ENCODE results near the gene COX7A1. TPM values are rescaled to one million over a fixed set of nuclear protein-coding genes. Genes with fewer than 3 reads are reported as not detected.

Gene COX7A1
- total RNA-seq, 2 experiments from 2014 or later = not detected

GRCh38 chr19:36128392-36128736 lies 23.9 kb downstream of the COX7A1 start:
- DNase-seq (ENCODE audit: low spot score) = peak; percentile 21
- TSS peak; percentile 71 for BruUV-seq (replicated peaks)
- Histone ChIP-seq H3K4me3 (ENCODE audit: low read depth, low read length, poor library complexity, severe bottlenecking) (peak overlapping the region; percentile 68), H3K4me2 (ENCODE audit: low read length) (peak overlapping the region; percentile 66), H3K9me3 (ENCODE audit: low read length) (no peaks in the 10 kb centered on the region), H3K9me2 (ENCODE audit: insufficient read depth, low read length) (no peaks in the 10 kb centered on the region), H4K20me1 (ENCODE audit: insufficient read depth, low read length) (no peaks in the 10 kb centered on the region), H3K4me1 (ENCODE audit: insufficient read depth, low read length, poor library complexity, severe bottlenecking) (peaks cover 21% of the 10 kb centered on the region), H3K36me3 (ENCODE audit: insufficient read depth, low read length) (peaks cover 13% of the 10 kb centered on the region), H3K79me2 (ENCODE audit: insufficient read depth, low read depth, low read length) (no peaks in the 10 kb centered on the region), H2AFZ (ENCODE audit: low read length) (peak overlapping the region; percentile 65), H3K27ac (ENCODE audit: low read depth, low read length, poor library complexity, severe bottlenecking) (peak overlapping the region; percentile 81)
- TF ChIP-seq CTCF (conservative IDR thresholded peaks at IDR 0.05; ENCODE audit: low read length) (no peak), EZH2phosphoT487 (IDR thresholded peaks at IDR 0.05; ENCODE audit: borderline replicate concordance, low read depth, low read length) (no peak)
- POLR2A ChIA-PET = interaction anchor here (0.7 to 1.0 kb wide), 4 partner anchors 9 to 400 kb away, joined by 3 read pairs; partner anchors contain the start of gene ZNF260
- CTCF ChIA-PET (ENCODE audit: unreplicated experiment) = interaction anchor here (1.0 kb wide), 1 partner anchor 13 kb away, joined by 3 read pairs; the partner anchor contains the start of genes POLR2I and TBCB
- intact Hi-C loops (cut with micrococcal nuclease; ENCODE audit: unreplicated experiment) = loop anchor here (1.0 to 10.0 kb wide), 2 partner anchors 11 to 366 kb away; no protein-coding TSS in a partner anchor

- POLR2A ChIA-PET = no interaction called here
- intact Hi-C loops (cut with micrococcal nuclease; ENCODE audit: unreplicated experiment) = loop anchor here (10.0 kb wide), 1 partner anchor 369 kb away; no protein-coding TSS in a partner anchor
- H3K4me2 ChIP-seq (ENCODE audit: low read length) = no peak overlapping the region
- no peak for DNase-seq (ENCODE audit: low spot score)
- H2AFZ ChIP-seq (ENCODE audit: low read length) = no peak overlapping the region
- CTCF ChIA-PET (ENCODE audit: unreplicated experiment) = no interaction called here
- no TSS peak for BruUV-seq (replicated peaks)
- no peaks in the 10 kb centered on the region for H3K9me3 ChIP-seq (ENCODE audit: low read length)
- H3K27ac ChIP-seq (ENCODE audit: low read depth, low read length, poor library complexity, severe bottlenecking) = no peak overlapping the region
- peaks cover 8% of the 10 kb centered on the region for H3K4me1 ChIP-seq (ENCODE audit: insufficient read depth, low read length, poor library complexity, severe bottlenecking)
- no peak overlapping the region for H3K4me3 ChIP-seq (ENCODE audit: low read depth, low read length, poor library complexity, severe bottlenecking)
- no peaks in the 10 kb centered on the region for H3K9me2 ChIP-seq (ENCODE audit: insufficient read depth, low read length)
- peaks cover 26% of the 10 kb centered on the region for H3K36me3 ChIP-seq (ENCODE audit: insufficient read depth, low read length)
- TF ChIP-seq CTCF (conservative IDR thresholded peaks at IDR 0.05; ENCODE audit: low read length) (no peak), EZH2phosphoT487 (IDR thresholded peaks at IDR 0.05; ENCODE audit: borderline replicate concordance, low read depth, low read length) (no peak)
- no peaks in the 10 kb centered on the region for H3K79me2 ChIP-seq (ENCODE audit: insufficient read depth, low read depth, low read length)
- H4K20me1 ChIP-seq (ENCODE audit: insufficient read depth, low read length) = no peaks in the 10 kb centered on the region
Measured at GRCh38 chr19:36125557-36125956, 26.7 kb downstream of the COX7A1 start.

GRCh38 chr19:36121486-36122124 lies 30.6 kb downstream of the COX7A1 start:
- H3K9me3 ChIP-seq (ENCODE audit: low read length) = no peaks in the 10 kb centered on the region
- H3K4me2 ChIP-seq (ENCODE audit: low read length) = no peak overlapping the region
- no peak overlapping the region for H3K4me3 ChIP-seq (ENCODE audit: low read depth, low read length, poor library complexity, severe bottlenecking)
- H3K27ac ChIP-seq (ENCODE audit: low read depth, low read length, poor library complexity, severe bottlenecking) = no peak overlapping the region
- no peaks in the 10 kb centered on the region for H3K79me2 ChIP-seq (ENCODE audit: insufficient read depth, low read depth, low read length)
- BruUV-seq (replicated peaks) = no TSS peak
- intact Hi-C loops (cut with micrococcal nuclease; ENCODE audit: unreplicated experiment) = loop anchor here (10.0 kb wide), 1 partner anchor 373 kb away; no protein-coding TSS in a partner anchor
- ChIA-PET CTCF (ENCODE audit: unreplicated experiment) (no interaction called here), POLR2A (no interaction called here)
- peaks cover 50% of the 10 kb centered on the region for H3K36me3 ChIP-seq (ENCODE audit: insufficient read depth, low read length)
- no peak for TF ChIP-seq EZH2phosphoT487 (IDR thresholded peaks at IDR 0.05; ENCODE audit: borderline replicate concordance, low read depth, low read length)
- no peak for TF ChIP-seq CTCF (conservative IDR thresholded peaks at IDR 0.05; ENCODE audit: low read length)
- no peak overlapping the region for H2AFZ ChIP-seq (ENCODE audit: low read length)
- no peak for DNase-seq (ENCODE audit: low spot score)
- no peaks in the 10 kb centered on the region for H4K20me1 ChIP-seq (ENCODE audit: insufficient read depth, low read length)
- H3K4me1 ChIP-seq (ENCODE audit: insufficient read depth, low read length, poor library complexity, severe bottlenecking) = peaks cover 3% of the 10 kb centered on the region
- no peaks in the 10 kb centered on the region for H3K9me2 ChIP-seq (ENCODE audit: insufficient read depth, low read length)

Data from OCI-LY7 (cell line).